Lower lobe of right lung (tissue), 2 donors: Measurements from ENCODE around the gene HYAL2. TPM values are rescaled to one million over a fixed set of nuclear protein-coding genes. Genes with fewer than 3 reads are reported as not detected.
A peak's percentile ranks its signal among the peaks of the same experiment; 100 is the strongest.

Source experiments
- ATAC-seq, 2 donors: fragments of 200-7000 bp; cut with Tn5 transposase; one replicate each; pipeline ENCODE4 v1.9.1; 2020 to 2022; ENCODE audit warnings: mild to moderate bottlenecking in 2 of 2, moderate library complexity in 2 of 2
- DNase-seq: peaks from one replicate; pipeline ENCODE4 v3.0.0-alpha.2; 2020
- H3K27ac ChIP-seq: fragments of 200-600 bp; one replicate; pipeline ENCODE4 v1.8.0; 2022
- H3K27me3 ChIP-seq: fragments of 200-600 bp; one replicate; pipeline ENCODE4 v1.8.0; 2022; ENCODE audit warnings: low read depth
- H3K36me3 ChIP-seq: fragments of 200-600 bp; one replicate; pipeline ENCODE4 v1.8.0; 2022; ENCODE audit warnings: mild to moderate bottlenecking
- H3K4me1 ChIP-seq: fragments of 200-600 bp; one replicate; pipeline ENCODE4 v1.8.0; 2022
- H3K4me3 ChIP-seq: fragments of 200-600 bp; one replicate; pipeline ENCODE4 v1.8.0; 2022; ENCODE audit warnings: mild to moderate bottlenecking
- H3K9me3 ChIP-seq: fragments of 200-600 bp; one replicate; pipeline ENCODE4 v1.8.0; 2022
- CTCF ChIP-seq: fragments of 200-600 bp; IDR thresholded peaks from one replicate; pipeline ENCODE4 v1.8.0; 2022; ENCODE audit warnings: antibody characterized with exemption, mild to moderate bottlenecking
- intact Hi-C: fragments of 100-400 bp; cut with DNase I; formaldehyde crosslinking; loops from one replicate; pipeline ENCODE4 v1.11.0; 2022
- total RNA-seq: library from RNA; stranded (reverse); fragmentation: NEBNext Ultra II Directional; extraction: Animal tissue kit (Norgen Biotek cat#: 25700); gene quantifications from one replicate; pipeline ENCODE4 v1.2.1, GENCODE V29; 2021
- donor health status: DM: no; HTN: yes; CAD: no; lungs with severe emphysema.

HYAL2 gene
- total RNA-seq, 1 donor from 2014 or later, result 155 TPM

GRCh38 chr3:50330330-50330729 is 7.8 kb upstream of the HYAL2 start:
- no peak for DNase-seq
- H3K27me3 ChIP-seq, result no peaks in the 10 kb centered on the region
- H3K27ac ChIP-seq, result no peak overlapping the region
- H3K36me3 ChIP-seq, result peaks cover 57% of the 10 kb centered on the region
- no peak for TF ChIP-seq CTCF
- H3K4me3 ChIP-seq, result no peak overlapping the region
- peaks cover 50% of the 10 kb centered on the region for H3K4me1 ChIP-seq
- intact Hi-C loops, result no loop called here
- H3K9me3 ChIP-seq, result no peaks in the 10 kb centered on the region
- ATAC-seq, result no peak

GRCh38 chr3:50327943-50328691 is 5.6 kb upstream of the HYAL2 start, which contains the start of gene TUSC2:
Gene TUSC2, minus strand, starts transcription at chr3:50328223. Its CDS starts 124 bp downstream, at chr3:50328099.
- no peaks in the 10 kb centered on the region for H3K27me3 ChIP-seq
- H3K9me3 ChIP-seq, result no peaks in the 10 kb centered on the region
- TF ChIP-seq CTCF, result no peak
- peaks cover 55% of the 10 kb centered on the region for H3K36me3 ChIP-seq
- intact Hi-C loops, result no loop called here
- H3K4me3 ChIP-seq, result peak within 1 kb of the TSS; percentile 97
- DNase-seq (peak; percentile 99), ATAC-seq (peak; percentile 92 to 94)
- peaks cover 49% of the 10 kb centered on the region for H3K4me1 ChIP-seq
- H3K27ac ChIP-seq, result peak within 1 kb of the TSS; percentile 89

- intact Hi-C loops, result no loop called here
- DNase-seq (no peak), ATAC-seq (no peak)
- Histone ChIP-seq H3K4me1 (peaks cover 59% of the 10 kb centered on the region), H3K9me3 (no peaks in the 10 kb centered on the region), H3K36me3 (peaks cover 45% of the 10 kb centered on the region), H3K27me3 (no peaks in the 10 kb centered on the region), H3K4me3 (peak overlapping the region; percentile 97), H3K27ac (peak overlapping the region; percentile 89)
- TF ChIP-seq CTCF, result no peak
Observed at GRCh38 chr3:50327129-50327528, 4.6 kb upstream of the HYAL2 start.

- ATAC-seq, result no peak
- Histone ChIP-seq H3K4me3 (no peak overlapping the region), H3K27me3 (no peaks in the 10 kb centered on the region), H3K36me3 (peaks cover 36% of the 10 kb centered on the region), H3K27ac (no peak overlapping the region), H3K4me1 (peaks cover 63% of the 10 kb centered on the region), H3K9me3 (no peaks in the 10 kb centered on the region)
- intact Hi-C loops, result no loop called here
- no peak for DNase-seq
- TF ChIP-seq CTCF, result no peak
Observed at GRCh38 chr3:50326182-50326541, 3.6 kb upstream of the HYAL2 start.

- intact Hi-C loops, result no loop called here
- Histone ChIP-seq H3K27me3 (no peaks in the 10 kb centered on the region), H3K27ac (peak overlapping the region; percentile 98), H3K4me3 (no peak overlapping the region), H3K36me3 (peaks cover 31% of the 10 kb centered on the region), H3K4me1 (peaks cover 64% of the 10 kb centered on the region), H3K9me3 (no peaks in the 10 kb centered on the region)
- no peak for TF ChIP-seq CTCF
- ATAC-seq (no peak), DNase-seq (no peak)
Observed at GRCh38 chr3:50325497-50326181, 3.1 kb upstream of the HYAL2 start.
